DLD1 (cell line): ENCODE measurements around the gene CDK4.
"Not testable (repeated sequence)": the region's sequence is repeated elsewhere in the genome, so short reads cannot be mapped to it uniquely, and the experiment has no call there.

ENCODE experiments used
- in situ Hi-C: cut with HindIII; loops from 2 replicates; pipeline ENCODE4 v1.10.0; 2017; ENCODE audit warnings: low sequenced_read_pairs

CDK4 gene

DNA sequence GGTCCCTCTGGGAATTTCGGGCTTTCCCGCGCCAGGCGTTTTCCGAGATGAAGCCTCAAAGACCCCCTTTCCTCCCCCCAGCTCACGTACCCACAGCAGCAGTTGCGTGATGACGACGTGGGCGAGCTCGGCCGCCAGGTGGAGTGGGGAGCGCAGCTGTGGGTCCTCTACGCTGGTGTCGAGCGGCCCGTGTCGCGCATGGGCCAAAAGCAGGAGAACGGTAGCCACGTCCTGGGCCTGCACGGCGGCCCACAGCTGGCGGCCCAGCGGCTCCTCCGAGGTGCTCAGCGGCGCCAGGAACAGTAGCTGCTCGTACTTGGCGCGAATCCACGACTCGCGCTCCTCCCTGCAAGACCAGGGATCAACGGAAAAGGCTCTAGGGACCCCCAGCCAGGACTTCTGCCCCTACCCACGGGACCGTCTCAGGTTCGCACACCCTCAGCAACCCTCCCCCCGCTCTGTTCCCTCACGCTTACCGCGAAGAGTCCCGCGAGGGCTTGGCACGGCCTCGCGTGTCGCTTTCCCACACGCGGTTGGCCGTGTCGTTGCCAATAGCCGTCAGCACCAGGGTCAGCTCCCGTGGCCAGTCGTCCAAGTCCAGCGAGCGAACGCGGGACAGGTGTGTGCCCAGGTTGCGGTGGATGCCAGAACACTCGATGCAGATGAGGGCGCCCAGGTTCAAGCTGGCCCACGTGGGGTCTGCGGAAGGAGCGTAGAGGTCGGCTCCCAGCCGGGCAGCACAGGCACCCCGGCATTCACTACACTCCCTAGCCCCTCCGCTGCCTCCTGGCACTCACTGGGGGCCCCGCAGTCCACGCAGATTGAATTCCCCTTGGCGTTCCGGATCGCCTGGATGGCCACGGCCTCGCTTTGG lies 25.0 kb downstream of the CDK4 start:
- in situ Hi-C loops: no loop called here

DNA sequence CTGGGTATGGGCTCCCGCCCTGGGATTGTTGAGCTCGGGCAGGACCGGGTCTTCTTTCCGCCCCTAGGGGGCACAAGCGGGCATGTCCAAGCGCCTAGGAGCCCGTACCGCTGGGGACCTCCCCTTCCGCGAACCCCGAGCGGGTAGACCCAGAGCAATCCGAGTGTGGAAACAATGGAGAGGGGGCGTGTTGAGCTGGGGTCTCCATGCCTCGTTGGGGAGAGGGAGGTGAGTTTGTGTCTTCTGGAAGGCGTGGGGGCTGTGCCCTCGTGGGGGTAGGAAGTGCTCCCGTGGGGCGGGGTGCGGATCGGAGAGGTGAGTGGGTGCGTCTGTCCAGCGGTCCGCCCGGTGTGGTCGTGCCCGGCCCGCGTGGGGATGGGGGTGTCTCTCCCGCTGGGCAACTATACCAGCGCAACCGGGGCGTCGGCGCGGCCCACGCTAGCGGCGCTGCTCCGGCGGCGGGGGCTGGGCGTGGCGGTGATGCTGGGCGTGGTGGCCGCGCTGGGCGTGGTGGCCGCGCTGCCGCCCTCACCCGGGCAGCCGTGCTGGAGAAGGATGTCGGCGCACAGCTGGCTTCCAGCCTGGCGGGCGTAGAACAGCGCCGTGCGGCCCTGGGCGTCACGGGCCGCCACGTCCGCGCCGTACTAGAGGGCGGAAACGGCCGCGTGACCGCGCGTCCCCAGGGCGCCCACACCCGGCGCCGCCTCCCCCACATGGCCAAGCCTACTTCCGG lies 25.8 kb downstream of the CDK4 start:
- in situ Hi-C loops: no loop called here

DNA sequence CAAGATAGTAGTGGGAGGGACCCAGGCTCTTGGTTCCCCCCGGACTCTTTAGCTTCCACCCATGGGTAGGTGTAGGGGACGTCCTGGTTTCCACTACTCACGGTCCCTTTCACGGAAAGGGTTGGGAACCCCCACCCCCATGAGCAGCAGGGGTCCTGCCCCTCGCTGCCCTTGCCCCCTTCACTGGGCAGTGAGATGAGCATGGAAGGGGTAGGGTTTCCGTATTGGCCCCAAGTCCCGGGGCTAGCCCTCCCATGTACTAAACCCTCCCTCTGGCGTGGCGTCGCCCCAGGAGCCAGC lies 26.3 kb downstream of the CDK4 start:
- in situ Hi-C loops: no loop called here

DNA sequence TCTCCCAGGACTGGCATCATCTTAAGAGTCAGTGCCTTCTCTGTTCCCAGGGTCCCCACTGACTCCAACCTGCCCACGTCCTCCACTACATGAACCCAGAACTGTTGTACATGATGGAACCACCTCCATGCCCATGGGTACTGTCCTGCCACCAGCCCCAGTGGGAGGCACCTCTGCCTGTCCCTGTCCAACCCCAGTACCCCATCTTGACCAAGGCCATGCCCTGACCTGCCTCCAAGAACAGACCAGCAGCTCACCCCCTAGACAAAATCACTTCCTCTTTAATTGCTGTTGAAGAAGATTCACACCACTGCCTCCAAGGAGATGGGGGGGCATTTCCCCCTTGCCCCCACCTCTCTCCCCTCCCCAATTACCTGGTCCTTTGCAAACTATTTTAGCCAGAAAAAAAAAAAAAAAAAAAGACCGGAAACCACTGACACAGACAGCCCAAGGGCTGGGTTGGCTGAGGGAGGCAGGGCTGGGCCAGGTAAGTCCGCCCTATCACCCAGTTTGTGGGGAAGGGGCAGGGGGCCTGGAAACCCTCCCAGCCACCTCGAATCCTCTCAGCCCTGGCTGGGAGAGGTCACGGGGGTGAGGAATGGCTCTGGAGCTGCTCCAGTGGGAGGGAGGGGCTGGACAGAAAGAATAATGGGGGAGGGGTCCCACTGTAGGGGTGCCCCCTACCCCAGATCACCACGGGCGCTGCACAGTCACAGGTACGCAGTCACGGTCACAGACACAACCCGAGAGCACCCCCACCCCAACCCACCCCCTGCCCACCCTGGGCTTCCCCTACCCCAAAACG lies 27.0 kb downstream of the CDK4 start:
- in situ Hi-C loops: no loop called here

DNA sequence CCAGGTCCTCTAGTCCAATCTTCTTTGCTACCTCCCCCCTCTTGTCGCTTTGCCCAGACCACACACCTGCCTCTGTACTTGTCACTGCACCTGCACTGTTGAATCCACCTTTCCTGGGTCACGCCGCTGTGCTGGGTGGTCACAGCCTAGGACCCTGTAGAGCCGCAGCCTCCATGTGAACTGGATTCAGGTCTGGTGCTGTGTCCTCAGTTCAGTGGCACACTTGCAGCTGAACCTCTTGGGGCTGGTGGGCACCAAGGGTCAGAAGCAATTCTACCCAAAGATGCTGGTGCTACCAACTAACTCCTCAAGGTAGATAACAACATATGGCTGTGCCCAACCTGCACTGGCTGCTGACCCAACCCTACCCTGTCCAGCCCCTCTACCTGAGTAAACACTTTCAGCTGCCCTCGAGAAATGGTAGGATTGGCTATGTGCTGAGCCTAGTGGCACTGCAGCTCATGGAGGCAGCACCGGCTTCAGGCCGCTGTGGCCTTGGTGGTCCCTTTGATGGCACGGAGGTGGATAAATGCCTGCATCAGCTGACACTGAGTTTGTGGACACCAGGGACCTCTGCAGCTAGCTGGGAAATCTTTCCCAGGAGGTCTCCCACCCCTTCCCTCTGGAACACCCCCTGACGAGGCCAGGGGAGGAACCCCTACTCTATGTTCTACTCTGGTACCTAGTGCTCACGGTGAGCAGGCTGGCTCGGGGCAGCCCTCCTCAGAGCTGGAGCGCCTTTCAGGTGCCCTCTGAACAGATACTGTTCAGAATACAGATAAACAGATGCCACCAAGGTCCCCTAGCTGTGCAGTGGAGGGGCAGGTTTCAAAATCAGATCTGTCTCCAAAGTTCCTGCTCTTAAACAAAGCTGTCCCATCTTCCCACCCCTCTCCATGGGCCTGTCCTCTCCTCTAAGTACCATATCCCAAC lies 27.8 kb downstream of the CDK4 start:
- in situ Hi-C loops: no loop called here

DNA sequence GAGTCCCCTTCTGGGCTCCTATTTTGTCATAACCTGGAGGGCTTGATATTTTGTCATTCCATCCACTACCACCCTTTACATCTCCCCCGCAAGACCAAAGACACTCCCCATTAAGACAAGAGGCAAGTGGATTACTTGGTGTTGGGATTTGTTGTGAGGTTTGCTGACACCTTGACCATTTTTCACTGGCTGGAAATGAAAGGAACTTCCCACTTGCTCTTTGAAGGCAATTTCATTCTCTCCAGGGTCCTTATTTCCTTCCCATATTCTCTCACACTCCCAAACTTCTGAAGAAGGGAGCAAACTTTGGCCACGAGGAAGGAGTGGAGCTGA lies 28.5 kb downstream of the CDK4 start:
- in situ Hi-C loops: no loop called here

DNA sequence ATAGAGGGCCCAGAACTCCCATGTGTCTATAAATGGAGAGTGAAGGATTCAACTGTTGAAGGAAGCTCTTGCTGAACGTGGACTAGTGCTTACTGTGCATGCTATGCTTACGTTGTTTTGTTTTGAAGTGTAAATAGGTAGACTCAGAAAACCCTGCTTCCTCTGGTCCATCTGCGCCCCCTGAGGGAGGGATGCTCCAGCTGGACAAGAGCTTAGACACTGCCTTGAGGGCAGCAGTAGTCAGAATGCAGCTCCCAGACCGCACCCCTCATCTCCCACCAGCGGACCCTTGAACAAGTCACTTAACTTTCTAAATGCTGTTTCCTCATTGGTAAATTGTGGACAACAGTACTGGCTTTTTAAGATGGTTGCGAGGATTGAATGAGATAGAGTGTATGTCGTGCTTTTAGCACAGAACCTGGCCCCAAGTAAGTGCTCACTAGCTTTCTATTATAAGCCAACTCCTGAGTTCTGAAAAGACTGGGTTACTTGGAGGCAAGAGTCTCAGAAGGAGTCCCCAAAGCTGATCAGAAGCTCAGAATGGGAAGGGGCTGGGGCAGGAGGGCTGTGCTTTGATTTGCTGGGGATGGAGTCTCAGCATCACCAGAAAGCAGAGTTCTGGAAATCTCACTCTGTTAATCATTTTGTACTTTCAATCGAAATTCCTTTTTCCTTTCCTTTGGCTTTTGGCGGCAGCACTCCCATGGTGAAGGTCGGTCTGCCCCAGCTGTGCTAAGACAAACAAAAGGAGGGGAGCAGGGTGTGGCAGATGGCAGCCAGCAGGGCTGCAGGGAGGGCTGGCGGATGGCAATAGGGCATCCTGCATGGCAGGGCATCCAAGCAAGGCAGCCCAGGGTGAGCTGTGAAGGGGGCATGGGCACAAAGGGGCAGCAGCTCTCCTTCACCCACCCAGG lies 29.1 kb downstream of the CDK4 start:
- in situ Hi-C loops: no loop called here

DNA sequence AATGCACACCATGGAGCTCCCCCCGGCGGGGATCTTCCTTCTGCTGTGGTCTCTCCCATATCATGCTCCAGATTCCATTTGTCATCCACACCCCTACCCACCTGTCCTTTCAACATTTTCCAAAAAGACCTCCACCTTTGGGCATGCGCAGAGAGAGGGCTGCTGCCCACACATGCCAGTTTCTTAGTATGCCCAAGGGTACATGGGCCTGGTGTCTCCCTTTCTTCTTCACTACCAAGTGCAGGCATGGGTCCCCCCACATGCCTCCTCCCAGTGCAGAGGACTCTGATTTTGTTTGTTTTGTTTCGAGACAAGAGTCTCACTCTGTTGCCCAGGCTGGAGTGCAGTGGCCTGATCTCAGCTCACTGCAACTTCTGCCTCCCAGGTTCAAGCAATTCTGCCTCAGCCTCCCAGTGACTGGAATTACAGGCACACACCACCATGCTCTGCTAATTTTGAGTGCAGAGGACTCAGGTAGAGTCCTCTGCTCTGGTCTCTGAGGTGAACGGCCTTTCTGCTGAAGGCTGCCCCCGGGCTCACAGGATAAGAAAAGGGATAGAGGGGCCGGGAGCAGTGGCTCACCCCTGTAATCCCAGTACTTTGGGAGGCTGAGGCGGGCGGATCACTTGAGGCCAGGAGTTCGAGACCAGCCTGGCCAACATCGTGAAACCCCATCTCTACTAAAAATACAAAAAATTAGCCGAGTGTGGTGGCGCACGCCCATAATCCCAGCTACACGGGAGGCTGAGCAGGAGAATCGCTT lies 30.1 kb downstream of the CDK4 start:
- in situ Hi-C loops: not testable (repeated sequence)

DNA sequence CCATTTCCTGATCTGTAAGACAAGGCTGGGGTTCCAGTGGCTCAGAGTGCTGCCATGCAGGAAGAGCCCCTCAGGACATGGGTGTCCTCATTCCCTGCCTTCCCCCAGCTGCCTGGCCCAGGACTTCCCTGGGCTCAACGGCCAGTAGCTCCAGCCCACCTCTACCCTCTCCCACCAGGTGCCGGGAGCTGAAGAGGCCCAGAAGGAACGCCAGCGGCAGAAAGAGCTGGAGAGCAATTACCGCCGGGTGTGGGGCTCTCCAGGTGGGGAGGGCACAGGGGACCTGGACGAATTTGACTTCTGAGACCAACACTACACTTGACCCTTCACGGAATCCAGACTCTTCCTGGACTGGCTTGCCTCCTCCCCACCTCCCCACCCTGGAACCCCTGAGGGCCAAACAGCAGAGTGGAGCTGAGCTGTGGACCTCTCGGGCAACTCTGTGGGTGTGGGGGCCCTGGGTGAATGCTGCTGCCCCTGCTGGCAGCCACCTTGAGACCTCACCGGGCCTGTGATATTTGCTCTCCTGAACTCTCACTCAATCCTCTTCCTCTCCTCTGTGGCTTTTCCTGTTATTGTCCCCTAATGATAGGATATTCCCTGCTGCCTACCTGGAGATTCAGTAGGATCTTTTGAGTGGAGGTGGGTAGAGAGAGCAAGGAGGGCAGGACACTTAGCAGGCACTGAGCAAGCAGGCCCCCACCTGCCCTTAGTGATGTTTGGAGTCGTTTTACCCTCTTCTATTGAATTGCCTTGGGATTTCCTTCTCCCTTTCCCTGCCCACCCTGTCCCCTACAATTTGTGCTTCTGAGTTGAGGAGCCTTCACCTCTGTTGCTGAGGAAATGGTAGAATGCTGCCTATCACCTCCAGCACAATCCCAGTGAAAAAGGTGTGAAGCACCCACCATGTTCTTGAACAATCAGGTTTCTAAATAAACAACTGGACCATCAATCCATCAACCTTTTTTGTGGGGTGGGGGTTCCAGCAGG lies 31.2 kb downstream of the CDK4 start:
- in situ Hi-C loops: no loop called here

DNA sequence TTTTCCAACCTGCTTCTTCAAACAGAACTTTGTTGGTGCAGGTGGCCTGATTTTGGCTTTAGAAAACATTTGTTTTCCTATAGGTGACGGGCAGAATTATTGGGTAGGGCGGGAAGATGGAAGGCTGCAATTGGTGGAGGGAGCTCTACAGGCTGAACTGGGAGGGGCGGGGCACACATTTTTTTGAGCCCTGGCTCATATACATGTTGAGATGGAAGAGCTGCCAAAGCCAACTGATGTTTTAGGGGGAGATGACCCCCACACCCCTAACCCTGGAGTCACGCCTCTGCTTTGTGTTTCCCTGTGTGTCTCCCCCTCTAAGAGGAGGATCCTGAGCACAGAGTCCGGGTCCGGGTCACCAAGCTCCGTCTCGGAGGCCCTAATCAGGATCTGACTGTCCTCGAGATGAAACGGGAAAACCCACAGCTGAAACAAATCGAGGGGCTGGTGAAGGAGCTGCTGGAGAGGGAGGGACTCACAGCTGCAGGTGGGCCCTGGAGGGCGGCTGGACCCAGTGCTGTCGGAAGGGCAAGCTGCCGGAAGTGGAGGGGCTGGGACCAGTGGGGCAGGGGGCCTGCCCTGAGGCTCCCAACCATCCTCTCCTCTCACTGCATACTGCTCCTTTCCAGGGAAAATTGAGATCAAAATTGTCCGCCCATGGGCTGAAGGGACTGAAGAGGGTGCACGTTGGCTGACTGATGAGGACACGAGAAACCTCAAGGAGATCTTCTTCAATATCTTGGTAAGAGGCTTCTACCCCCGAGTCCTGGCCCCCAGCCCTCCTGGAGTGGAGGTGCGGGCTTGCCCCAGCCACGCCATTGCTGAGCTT lies 32.1 kb downstream of the CDK4 start:
- in situ Hi-C loops: no loop called here

DNA sequence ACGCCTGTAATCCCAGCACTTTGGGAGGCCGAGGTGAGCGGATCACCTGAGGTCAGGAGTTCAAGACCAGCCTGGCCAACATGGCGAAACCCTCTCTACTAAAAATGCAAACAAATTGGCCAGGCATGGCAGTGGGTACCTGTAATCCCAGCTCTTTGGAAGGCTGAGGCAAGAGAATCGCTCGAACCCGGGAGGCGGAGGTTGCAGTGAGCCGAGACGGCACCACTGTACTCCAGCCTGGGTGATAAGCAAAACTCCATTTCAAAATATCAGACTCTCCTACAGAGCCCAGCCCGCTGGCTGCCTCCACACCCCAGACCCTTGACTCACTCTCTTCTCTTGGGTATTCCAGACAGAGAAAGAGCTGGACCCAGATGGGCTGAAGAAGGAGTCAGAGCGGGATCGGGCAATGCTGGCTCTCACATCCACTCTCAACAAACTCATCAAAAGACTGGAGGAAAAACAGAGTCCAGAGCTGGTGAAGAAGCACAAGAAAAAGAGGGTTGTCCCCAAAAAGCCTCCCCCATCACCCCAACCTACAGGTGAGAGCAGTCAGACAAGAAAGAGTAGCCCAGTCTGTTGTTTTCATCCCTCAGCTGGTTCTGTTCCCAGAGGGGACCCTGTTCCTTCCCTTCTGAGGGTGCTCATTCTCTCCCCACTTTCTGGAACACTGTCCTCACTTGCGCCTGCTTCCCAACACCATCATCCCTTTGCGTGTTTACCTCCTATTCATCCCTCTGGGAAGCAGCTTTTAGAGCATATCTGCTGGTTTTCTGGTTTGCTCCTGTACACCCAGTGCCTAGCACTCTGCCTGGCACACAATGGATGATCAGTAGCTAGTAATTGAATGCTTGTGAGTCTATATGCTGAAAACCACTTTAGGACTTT lies 33.2 kb downstream of the CDK4 start:
- in situ Hi-C loops: no loop called here

DNA sequence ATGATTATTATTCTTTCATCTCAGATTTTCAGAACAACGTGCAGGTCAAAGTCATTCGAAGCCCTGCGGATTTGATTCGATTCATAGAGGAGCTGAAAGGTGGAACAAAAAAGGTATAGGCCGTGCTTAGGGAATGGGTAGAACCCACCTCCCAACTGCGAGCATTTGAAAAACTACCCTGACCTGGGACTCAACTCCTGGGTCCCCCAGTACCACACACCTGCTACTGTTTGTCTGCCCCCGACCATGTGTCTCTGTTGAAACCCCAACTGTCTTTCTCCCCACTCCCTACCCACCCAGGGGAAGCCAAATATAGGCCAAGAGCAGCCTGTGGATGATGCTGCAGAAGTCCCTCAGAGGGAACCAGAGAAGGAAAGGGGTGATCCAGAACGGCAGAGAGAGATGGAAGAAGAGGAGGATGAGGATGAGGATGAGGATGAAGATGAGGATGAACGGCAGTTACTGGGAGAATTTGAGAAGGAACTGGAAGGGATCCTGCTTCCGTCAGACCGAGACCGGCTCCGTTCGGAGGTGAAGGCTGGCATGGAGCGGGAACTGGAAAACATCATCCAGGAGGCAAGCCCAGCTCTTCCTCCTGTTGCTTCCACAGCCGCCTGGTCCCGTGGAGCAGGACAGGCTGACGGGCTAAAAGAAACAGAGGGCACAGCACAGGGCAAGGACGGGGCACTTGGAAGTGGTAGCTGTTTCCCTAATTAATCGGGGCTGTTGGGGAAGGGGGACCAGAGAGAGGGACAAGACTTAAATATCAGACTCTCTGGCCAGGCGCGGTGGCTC lies 34.1 kb downstream of the CDK4 start:
- in situ Hi-C loops: no loop called here

DNA sequence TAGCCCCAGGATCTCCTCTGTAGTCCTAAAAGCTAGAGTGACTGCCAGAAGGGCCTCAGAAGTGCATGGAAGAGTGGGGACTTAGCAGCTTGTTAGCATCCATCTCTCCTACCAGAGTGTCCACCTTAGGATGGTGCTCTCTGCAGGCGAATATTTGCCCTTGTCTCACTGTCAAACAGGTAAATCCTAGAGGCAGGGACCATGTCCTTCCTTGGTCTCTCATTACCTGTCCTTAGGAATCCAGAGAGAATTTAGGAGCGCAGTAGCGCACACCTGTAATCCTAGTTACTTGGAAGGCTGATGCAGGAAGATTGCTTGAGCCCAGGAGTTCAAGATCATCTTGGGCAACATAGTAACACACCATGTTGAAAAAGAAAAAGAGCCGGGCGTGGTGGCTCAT lies 35.0 kb downstream of the CDK4 start:
- in situ Hi-C loops: no loop called here

DNA sequence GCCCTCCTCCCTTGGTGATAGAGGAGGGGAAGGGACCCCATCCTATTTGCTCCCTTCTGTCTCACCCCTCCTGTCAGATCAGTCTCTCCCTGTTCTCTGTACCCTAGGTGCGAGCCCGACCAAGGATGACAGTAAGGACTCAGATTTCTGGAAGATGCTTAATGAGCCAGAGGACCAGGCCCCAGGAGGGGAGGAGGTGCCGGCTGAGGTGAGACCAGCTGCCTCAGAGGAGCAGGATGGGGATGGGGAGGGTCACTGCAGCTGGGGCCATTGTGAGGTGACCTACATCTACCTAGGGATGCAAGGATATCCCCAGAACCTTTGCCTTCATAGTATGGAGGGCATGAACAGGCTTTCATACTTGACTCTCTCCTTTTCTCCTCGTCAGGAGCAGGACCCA lies 35.8 kb downstream of the CDK4 start:
- in situ Hi-C loops: no loop called here

DNA sequence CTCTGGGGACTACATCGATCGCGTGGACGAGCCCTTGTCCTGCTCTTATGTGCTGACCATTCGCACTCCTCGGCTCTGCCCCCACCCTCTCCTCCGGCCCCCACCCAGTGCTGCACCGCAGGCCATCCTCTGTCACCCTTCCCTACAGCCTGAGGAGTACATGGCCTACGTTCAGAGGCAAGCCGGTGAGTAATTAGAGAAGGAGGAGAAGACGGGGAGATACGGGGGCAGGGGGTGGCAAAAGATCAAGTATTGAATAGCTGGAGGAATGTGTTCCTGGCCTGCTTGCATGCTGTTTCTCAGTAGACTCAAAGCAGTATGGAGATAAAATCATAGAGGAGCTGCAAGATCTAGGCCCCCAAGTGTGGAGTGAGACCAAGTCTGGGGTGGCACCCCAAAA lies 36.3 kb downstream of the CDK4 start:
- in situ Hi-C loops: no loop called here
